Left kidney (tissue), 2 donors: ENCODE data around the gene FAN1. TPM values are rescaled to one million over a fixed set of nuclear protein-coding genes. Genes with fewer than 3 reads are reported as not detected.

ENCODE experiments used
- DNase-seq: peaks from one replicate; pipeline ENCODE4 v3.0.0-alpha.2; 2013
- polyA plus RNA-seq: library from polyadenylated mRNA; unstranded; fragments of 120-200 nt; gene quantifications from one replicate; pipeline ENCODE4 v1.2.1, GENCODE V29; 2013; ENCODE audit not compliant: insufficient read length

FAN1 gene
- polyA plus RNA-seq, 1 donor: 41.9 TPM

GRCh38 chr15:30919877-30920550 lies 16.3 kb downstream of the FAN1 start:
- no peak for DNase-seq

DNA sequence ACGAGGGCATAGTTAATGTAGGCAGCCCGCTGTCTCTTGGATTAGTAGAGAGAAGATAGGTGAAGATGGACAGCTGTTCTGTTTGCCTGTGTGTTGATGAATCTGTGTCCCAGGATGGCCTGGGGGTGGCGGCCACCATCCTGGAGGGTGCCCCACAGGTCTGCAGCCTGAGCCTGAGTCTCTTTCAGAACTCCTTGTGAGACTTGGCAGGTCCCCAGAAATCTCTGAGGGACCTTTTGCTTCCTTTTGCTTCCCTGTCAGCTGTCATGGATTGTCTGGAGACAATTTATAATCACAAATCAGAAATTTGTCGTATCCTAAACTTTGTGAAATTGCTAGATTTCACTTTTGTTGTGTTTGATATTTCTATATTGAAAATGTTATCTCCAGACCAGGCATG lies 17.4 kb downstream of the FAN1 start:
- no peak for DNase-seq

GRCh38 chr15:30921781-30922479 lies 18.2 kb downstream of the FAN1 start:
- peak; percentile 47 for DNase-seq

GRCh38 chr15:30922480-30923311 lies 19.0 kb downstream of the FAN1 start:
- no peak for DNase-seq

DNA sequence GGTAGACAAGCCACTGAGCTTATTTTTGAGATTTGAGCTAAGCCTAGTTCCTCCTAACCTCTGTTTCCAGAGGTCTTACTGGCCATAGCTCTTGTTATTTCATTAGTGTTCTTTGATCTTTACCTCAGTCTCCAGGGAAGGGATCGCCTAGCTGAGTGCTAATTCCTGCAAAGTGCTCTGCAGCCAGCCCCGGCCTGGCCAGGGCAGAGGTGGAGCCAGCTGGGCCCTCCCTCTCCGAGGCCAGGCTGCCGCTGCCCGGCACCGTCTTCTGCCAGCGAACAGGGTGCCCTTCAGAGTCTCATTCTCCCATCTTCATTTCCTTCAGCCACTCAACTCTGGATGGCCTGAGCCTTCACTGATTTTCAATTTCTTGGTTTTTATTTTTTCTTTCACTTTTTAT lies 19.7 kb downstream of the FAN1 start:
- DNase-seq: no peak

- DNase-seq: no peak
These were observed 20.6 kb downstream of the FAN1 start for GRCh38 chr15:30924353-30924752.

GRCh38 chr15:30925686-30926085 lies 22.0 kb downstream of the FAN1 start:
- no peak for DNase-seq

- no peak for DNase-seq
These were observed 22.4 kb downstream of the FAN1 start for GRCh38 chr15:30926161-30926560.

GRCh38 chr15:30927148-30927761 lies 23.5 kb downstream of the FAN1 start:
- no peak for DNase-seq

DNA sequence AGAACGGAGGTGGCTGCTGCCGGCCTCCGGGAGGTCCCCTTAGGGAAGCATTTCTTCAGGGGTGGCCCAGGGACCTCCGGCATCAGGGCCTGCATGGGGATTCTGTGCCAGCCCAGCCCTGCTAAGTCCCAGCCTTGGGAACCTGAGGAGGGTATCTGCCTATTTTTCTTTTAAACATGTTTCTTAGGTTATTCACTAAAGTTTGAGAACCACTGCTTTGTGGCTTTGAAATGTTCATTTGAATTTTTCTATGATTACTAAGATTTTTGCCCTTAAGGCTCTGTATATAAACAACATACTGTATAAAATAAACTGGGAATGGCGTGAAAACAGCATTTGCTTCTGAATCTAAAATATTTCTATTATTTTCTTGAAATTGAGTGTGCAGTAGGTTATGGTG lies 24.4 kb downstream of the FAN1 start:
- no peak for DNase-seq

DNA sequence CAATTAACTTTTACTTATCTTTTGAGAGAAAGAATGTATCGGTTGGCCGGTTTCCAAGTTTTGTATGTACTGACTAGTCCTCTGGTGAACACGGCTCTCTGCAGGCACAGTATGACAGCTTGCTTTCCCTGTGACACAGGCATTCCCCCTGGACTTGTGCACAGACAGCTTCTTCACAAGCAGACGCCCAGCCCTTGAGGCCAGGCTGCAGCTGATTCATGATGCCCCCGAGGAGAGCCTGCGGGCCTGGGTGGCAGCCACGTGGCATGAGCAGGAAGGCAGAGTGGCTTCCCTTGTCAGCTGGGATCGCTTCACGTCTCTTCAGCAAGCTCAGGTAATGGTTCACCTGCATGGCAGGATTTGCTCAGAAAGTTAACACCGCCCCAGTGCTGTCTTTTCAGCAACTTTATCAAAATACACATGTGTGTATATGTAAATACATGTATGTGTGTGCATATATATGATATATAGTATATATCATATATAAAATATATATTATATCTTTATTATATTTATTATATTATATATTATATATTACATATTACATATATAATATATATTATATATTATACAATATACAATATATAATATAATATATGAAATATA lies 25.5 kb downstream of the FAN1 start:
- DNase-seq: no peak

GRCh38 chr15:30929982-30930381 lies 26.3 kb downstream of the FAN1 start:
- DNase-seq: no peak

GRCh38 chr15:30930422-30930821 lies 26.7 kb downstream of the FAN1 start:
- DNase-seq: no peak

- DNase-seq: no peak
These were observed 29.6 kb downstream of the FAN1 start for GRCh38 chr15:30933293-30933692.

DNA sequence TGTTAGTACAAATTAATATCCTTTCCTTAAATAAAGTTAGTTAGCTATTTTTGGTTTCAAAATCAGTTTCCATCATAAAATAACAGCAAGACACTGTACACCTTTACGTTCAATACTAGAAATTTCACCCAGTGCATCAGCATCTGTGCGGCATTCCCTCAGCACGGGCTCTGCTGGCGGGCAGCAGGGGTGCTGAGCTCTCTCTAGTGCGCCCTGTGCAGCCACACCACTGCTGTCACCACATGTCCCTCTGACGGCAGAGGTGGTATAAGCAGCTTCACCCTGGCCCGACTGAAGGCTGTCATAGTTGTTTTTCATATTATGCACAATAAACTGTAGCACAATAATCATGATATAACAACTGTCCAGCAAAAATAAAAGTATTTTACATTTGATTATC lies 35.4 kb downstream of the FAN1 start:
- no peak for DNase-seq

DNA sequence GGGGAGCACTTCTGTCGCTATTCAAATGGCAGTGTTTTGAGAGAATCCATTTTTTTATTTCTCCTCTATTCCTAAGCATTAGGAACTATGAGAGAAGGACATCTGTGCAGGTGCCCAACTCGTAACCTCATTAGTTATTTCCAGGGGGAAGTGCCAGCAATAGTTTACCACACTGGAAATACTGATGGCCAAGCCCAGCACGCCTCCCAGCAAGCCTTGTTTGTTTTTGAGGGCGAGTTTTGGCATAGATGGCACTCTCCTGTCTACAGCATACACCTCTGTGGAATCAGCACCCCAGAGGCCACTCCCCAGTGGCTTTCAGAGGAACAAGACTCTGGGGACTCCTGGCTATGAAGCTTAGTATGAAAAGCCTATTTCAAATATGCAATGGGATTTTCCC lies 36.6 kb downstream of the FAN1 start:
- DNase-seq: no peak

- DNase-seq: no peak
These were observed 37.8 kb downstream of the FAN1 start for GRCh38 chr15:30941520-30941919.

- DNase-seq: no peak
These were observed 40.1 kb downstream of the FAN1 start for GRCh38 chr15:30943654-30944335.

DNA sequence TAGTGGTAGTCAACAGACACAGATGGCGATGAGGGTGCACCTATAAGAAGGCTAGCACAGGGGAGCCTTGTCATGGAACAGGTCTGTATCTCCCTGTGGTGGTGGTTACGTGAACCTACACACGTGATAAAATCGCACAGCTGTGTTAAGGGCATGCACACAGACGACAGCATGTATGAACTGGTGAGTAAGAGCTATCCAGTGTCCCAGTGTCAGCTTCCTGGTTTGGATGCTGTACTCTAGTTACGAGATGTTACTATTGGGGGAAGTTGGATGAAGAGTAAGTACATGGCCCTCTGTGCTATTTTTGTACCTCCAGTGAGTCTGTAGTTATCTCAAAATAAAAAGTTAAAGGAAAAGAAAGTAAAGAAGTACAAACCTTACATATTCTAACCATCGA lies 49.5 kb downstream of the FAN1 start:
- no peak for DNase-seq

DNA sequence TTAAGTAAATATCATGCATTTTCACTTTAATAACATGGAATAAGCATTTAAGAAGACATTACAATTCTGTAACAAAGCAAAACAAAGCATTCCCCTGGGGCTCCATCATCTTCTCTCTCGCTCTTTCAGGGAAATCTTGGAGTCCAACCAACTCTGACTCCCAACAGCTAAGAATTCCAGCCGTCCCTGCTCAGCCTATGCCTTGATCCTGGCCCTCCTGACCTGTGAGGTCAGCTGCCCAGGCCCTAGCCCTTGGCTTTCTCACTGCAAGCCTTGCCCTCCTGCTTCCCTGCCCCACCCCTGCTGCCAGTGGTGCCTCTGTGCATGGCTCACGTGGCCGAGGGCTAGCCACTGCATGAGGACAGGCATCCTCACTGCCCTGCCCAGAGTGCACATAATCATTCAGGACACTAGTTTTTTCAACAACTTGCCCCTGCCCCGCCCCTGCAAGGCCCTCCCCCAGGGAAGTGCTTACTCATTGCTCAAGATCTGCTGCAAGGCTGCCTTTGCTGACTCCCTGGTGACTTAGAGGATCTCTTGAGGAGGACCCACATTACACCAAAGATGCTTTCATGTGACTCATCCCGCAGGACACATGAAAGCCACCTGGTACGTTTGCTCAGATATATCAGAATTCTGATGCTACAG lies 50.1 kb downstream of the FAN1 start:
- no peak for DNase-seq

- DNase-seq: no peak
These were observed 51.0 kb downstream of the FAN1 start for GRCh38 chr15:30954674-30955073.
